A549 (cell line): ENCODE data around the gene CAPN7.

ENCODE experiments used
- CBX2 ChIP-seq: fragments of 200-600 bp; sonication (generic); IDR thresholded peaks from 2 replicates; pipeline ENCODE4 v1.6.1; 2016; ENCODE audit warnings: low read depth, mild to moderate bottlenecking, borderline replicate concordance
- EP300 ChIP-seq, 2 experiments: fragments of >200 bp; sonication (Bioruptor Twin); formaldehyde crosslinking; IDR thresholded peaks; 2 replicates in 1 of 2; 3 replicates in 1 of 2; pipeline ENCODE4 v1.6.1; 2016 to 2017
- GATA3 ChIP-seq: IDR thresholded peaks from 2 replicates; pipeline ENCODE4 v1.6.1; 2012; ENCODE audit warnings: borderline replicate concordance
- HDAC2 ChIP-seq: fragments of 200-600 bp; sonication (generic); IDR thresholded peaks from 2 replicates; pipeline ENCODE4 v1.6.1; 2016
- POLR2A ChIP-seq: IDR thresholded peaks from 2 replicates; pipeline ENCODE4 v1.6.1; 2012; ENCODE audit warnings: mild to moderate bottlenecking, low read length
- ZSCAN20 ChIP-seq: fragments of 250-450 bp; sonication (Bioruptor Pico); IDR thresholded peaks from 2 replicates; pipeline ENCODE4 v1.8.0; 2022; ENCODE audit warnings: mild to moderate bottlenecking, moderate library complexity
- TF ChIP-seq, protein P1 (sequence below): fragments of >200 bp; sonication (Bioruptor Twin); formaldehyde crosslinking; IDR thresholded peaks from 3 replicates; pipeline ENCODE4 v1.5.1; 2016

DNA sequence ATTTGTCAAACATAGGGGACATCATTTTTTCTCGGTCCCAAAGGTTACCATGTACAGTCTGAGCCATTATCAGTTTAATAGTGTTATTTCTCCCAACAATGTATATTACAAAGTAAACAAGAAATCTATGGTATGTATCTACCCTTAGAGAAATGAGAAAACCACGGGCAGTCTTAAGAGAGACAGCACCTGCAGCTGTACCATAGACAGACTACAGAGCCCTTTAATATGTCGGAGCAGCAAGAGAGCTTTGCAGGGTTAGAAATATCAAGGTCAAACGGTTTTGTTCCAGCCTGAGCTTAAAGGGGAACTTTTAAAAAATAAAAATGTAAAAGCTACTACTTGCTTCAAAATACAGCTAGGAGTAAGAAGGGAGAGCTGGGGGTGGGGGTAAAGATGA lies 73.2 kb downstream of the CAPN7 start:
- TF ChIP-seq EP300 (IDR thresholded peaks at IDR 0.05) (no peak), ZSCAN20 (CRISPR knock-in tag) (no peak), GATA3 (no peak), CBX2 (no peak), HDAC2 (no peak), POLR2A (no peak)
- TF ChIP-seq, protein P1, sequence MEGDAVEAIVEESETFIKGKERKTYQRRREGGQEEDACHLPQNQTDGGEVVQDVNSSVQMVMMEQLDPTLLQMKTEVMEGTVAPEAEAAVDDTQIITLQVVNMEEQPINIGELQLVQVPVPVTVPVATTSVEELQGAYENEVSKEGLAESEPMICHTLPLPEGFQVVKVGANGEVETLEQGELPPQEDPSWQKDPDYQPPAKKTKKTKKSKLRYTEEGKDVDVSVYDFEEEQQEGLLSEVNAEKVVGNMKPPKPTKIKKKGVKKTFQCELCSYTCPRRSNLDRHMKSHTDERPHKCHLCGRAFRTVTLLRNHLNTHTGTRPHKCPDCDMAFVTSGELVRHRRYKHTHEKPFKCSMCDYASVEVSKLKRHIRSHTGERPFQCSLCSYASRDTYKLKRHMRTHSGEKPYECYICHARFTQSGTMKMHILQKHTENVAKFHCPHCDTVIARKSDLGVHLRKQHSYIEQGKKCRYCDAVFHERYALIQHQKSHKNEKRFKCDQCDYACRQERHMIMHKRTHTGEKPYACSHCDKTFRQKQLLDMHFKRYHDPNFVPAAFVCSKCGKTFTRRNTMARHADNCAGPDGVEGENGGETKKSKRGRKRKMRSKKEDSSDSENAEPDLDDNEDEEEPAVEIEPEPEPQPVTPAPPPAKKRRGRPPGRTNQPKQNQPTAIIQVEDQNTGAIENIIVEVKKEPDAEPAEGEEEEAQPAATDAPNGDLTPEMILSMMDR: no peak
